K562 (cell line): ENCODE data around the gene CD52. TPM values are rescaled to one million over a fixed set of nuclear protein-coding genes. Genes with fewer than 3 reads are reported as not detected.

Experiments
- ATAC-seq: fragments of 200-7000 bp; cut with Tn5 transposase; 3 replicates; pipeline ENCODE4 v1.9.1; 2020; ENCODE audit warnings: moderate library complexity
- BruUV-seq: library from RNA; stranded (reverse); fragments of 400-500 nt; replicated peaks from 2 replicates; lab custom pipeline; 2021; lab: Mats Ljungman, UMichigan
- CTCF ChIA-PET: fragments of 300-600 bp; formaldehyde crosslinking; extraction: SDS; loops from one replicate; lab custom pipeline; 2021; ENCODE audit warnings: low intra/inter-chr PET ratio; lab: Yijun Ruan, JAX
- POLR2A ChIA-PET: fragments of 300-600, 350-650 bp; sonication (Branson Sonifier 250); formaldehyde crosslinking; extraction: SDS; loops from one replicate; lab custom pipeline; 2021; ENCODE audit warnings: antibody characterized with exemption, inconsistent platforms; lab: Yijun Ruan, JAX
- DNase-seq, 4 experiments: peaks; one replicate each; pipeline versions ENCODE4 v3.0.0 to v3.0.0-alpha.2; 2011 to 2018; ENCODE audit warnings: low spot score in 3 of 4, mixed read lengths in 3 of 4; ENCODE audit errors: extremely low read depth in 1 of 4
- FAIRE-seq: peaks from 2 replicates; lab custom pipeline; 2011; peaks lifted over from hg19 to GRCh38; lab: Jason Lieb, UNC
- H2AFZ ChIP-seq: 2 replicates; pipeline ENCODE4 v1.6.0; 2011; ENCODE audit warnings: low read depth, low read length, control low read depth, inconsistent platforms
- H3K27ac ChIP-seq: fragments of 200-600 bp; 3 replicates; pipeline ENCODE4 v1.8.0; 2011; ENCODE audit warnings: low read depth, mild to moderate bottlenecking, control low read depth, inconsistent platforms, low read length, moderate library complexity, mixed read lengths; ENCODE audit errors: extremely low read depth
- H3K27me3 ChIP-seq, 2 experiments: fragments of 300-600 bp in 1 of 2; 2 replicates in 1 of 2; 3 replicates in 1 of 2; pipeline versions ENCODE4 v1.6.0 to v1.8.0; 2011; ENCODE audit warnings: inconsistent platforms in 2 of 2, low read length in 2 of 2, mild to moderate bottlenecking in 1 of 2, mixed read lengths in 1 of 2, moderate library complexity in 1 of 2; ENCODE audit not compliant: control insufficient read depth in 2 of 2, insufficient read depth in 2 of 2
- H3K36me3 ChIP-seq: fragments of 300-600 bp; 3 replicates; pipeline ENCODE4 v1.8.0; 2011; ENCODE audit warnings: mild to moderate bottlenecking, low read length, inconsistent platforms; ENCODE audit not compliant: control insufficient read depth, insufficient read depth
- H3K4me1 ChIP-seq, 2 experiments: fragments of 200-600 bp in 1 of 2; replicated peaks in 1 of 2; 2 replicates in 1 of 2; 3 replicates in 1 of 2; pipeline versions ENCODE4 v1.5.1 to v1.8.0; 2011; ENCODE audit warnings: inconsistent platforms in 2 of 2, low read length in 2 of 2, mild to moderate bottlenecking in 1 of 2, mixed read lengths in 1 of 2, moderate library complexity in 1 of 2; ENCODE audit not compliant: control insufficient read depth in 2 of 2, insufficient read depth in 2 of 2
- H3K4me2 ChIP-seq: 2 replicates; pipeline ENCODE4 v1.6.1; 2011; ENCODE audit warnings: low read length, control low read depth, inconsistent platforms, mixed read lengths; ENCODE audit not compliant: insufficient read depth
- H3K4me3 ChIP-seq: fragments of 200-600 bp; sonication (generic), shearing (Covaris generic); 2 replicates; pipeline ENCODE4 v1.5.1; 2016; ENCODE audit warnings: control low read depth, inconsistent platforms
- H3K79me2 ChIP-seq: fragments of 200-600 bp; 3 replicates; pipeline ENCODE4 v1.8.0; 2011; ENCODE audit warnings: low read length, inconsistent platforms; ENCODE audit not compliant: control insufficient read depth, insufficient read depth
- H3K9ac ChIP-seq, 2 experiments: 2 replicates each; pipeline versions ENCODE4 v1.6.0 to v1.6.1; 2011; ENCODE audit warnings: low read depth in 2 of 2, low read length in 2 of 2, control low read depth in 1 of 2, inconsistent platforms in 1 of 2, mild to moderate bottlenecking in 1 of 2, mixed read lengths in 1 of 2; ENCODE audit not compliant: insufficient read depth in 1 of 2
- H3K9me1 ChIP-seq: one replicate; pipeline ENCODE4 v1.6.0; 2011; ENCODE audit warnings: inconsistent platforms, mild to moderate bottlenecking, low read length, moderate library complexity; ENCODE audit not compliant: control insufficient read depth, insufficient read depth
- H3K9me3 ChIP-seq: replicated peaks from 2 replicates; pipeline ENCODE4 v1.5.1; 2011; ENCODE audit warnings: low read depth, low read length, inconsistent platforms; ENCODE audit not compliant: control insufficient read depth, insufficient read depth
- H4K20me1 ChIP-seq: replicated peaks from 2 replicates; pipeline ENCODE4 v1.6.1; 2011; ENCODE audit warnings: low read length, inconsistent platforms, mixed read lengths; ENCODE audit not compliant: control insufficient read depth, insufficient read depth
- CBX3 ChIP-seq, 2 experiments: IDR thresholded peaks; 1 replicate in 1 of 2; 2 replicates in 1 of 2; pipeline ENCODE4 v1.6.1; 2012; ENCODE audit warnings: inconsistent platforms in 2 of 2, low read length in 2 of 2, borderline replicate concordance in 1 of 2, control low read depth in 1 of 2
- CCNT2 ChIP-seq: IDR thresholded peaks from 2 replicates; pipeline ENCODE4 v1.6.1; 2011; ENCODE audit warnings: borderline replicate concordance, low read depth, mild to moderate bottlenecking, moderate library complexity, mixed read lengths, low read length; ENCODE audit not compliant: insufficient read length; ENCODE audit errors: extremely low read depth
- ETS2 ChIP-seq: IDR thresholded peaks from 2 replicates; pipeline ENCODE4 v1.6.1; 2016; ENCODE audit warnings: borderline replicate concordance, missing genetic modification characterization, mild to moderate bottlenecking, moderate library complexity, missing compliant biosample characterization; ENCODE audit not compliant: poor library complexity, severe bottlenecking
- GABPB1 ChIP-seq: sonication (generic); formaldehyde crosslinking; IDR thresholded peaks from 2 replicates; pipeline ENCODE4 v1.8.0; 2022; ENCODE audit warnings: mild to moderate bottlenecking, missing genetic modification reagents
- HMG20A ChIP-seq: fragments of 450-650 bp; formaldehyde crosslinking; conservative IDR thresholded peaks from 2 replicates; pipeline ENCODE4 v1.4.0; 2020; ENCODE audit warnings: mild to moderate bottlenecking, mixed read lengths
- ILF3 ChIP-seq: fragments of 450-650 bp; IDR thresholded peaks from 2 replicates; pipeline ENCODE4 v1.6.1; 2018; ENCODE audit warnings: antibody characterized with exemption, mild to moderate bottlenecking, moderate library complexity, borderline replicate concordance
- NR4A1 ChIP-seq, 2 experiments: fragments of 250-450 bp in 1 of 2; fragments of 450-650 bp in 1 of 2; sonication (Bioruptor Pico) in 1 of 2; IDR thresholded peaks; 2 replicates each; pipeline versions ENCODE4 v1.4.0 to v1.6.1; 2016 to 2020; ENCODE audit warnings: mild to moderate bottlenecking in 2 of 2, missing compliant biosample characterization in 1 of 2, missing genetic modification characterization in 1 of 2, moderate library complexity in 1 of 2
- OTX1 ChIP-seq: fragments of 450-650 bp; formaldehyde crosslinking; IDR thresholded peaks from 2 replicates; pipeline ENCODE4 v1.4.0; 2022; ENCODE audit warnings: mild to moderate bottlenecking
- SMAD2 ChIP-seq: fragments of 150-350 bp; IDR thresholded peaks from 2 replicates; pipeline ENCODE4 v1.6.1; 2014; ENCODE audit warnings: low read depth, mild to moderate bottlenecking, low read length
- SPI1 ChIP-seq: IDR thresholded peaks from 2 replicates; pipeline ENCODE4 v1.6.1; 2011; ENCODE audit warnings: low read depth, low read length, control low read depth, borderline replicate concordance
- YY1 ChIP-seq, 3 experiments: IDR thresholded peaks; 2 replicates each; pipeline ENCODE4 v1.6.1; 2011; ENCODE audit warnings: low read length in 2 of 3, mild to moderate bottlenecking in 2 of 3, moderate library complexity in 2 of 3, borderline replicate concordance in 1 of 3, control low read depth in 1 of 3, low read depth in 1 of 3; ENCODE audit not compliant: insufficient read depth in 3 of 3, insufficient replicate concordance in 2 of 3, control insufficient read depth in 1 of 3, insufficient read length in 1 of 3; ENCODE audit errors: extremely low read depth in 1 of 3
- ZNF140 ChIP-seq: fragments of 250-450 bp; sonication (Bioruptor Pico); IDR thresholded peaks from 2 replicates; pipeline ENCODE4 v1.8.0; 2021; ENCODE audit warnings: moderate library complexity, mild to moderate bottlenecking, inconsistent platforms
- ZNF274 ChIP-seq: IDR thresholded peaks from 2 replicates; pipeline ENCODE4 v1.6.1; 2011; ENCODE audit warnings: low read depth, mild to moderate bottlenecking, low read length, moderate library complexity, borderline replicate concordance
- ZNF384 ChIP-seq: IDR thresholded peaks from 2 replicates; pipeline ENCODE4 v1.6.1; 2012; ENCODE audit warnings: low read depth, low read length, improper control_type of control experiment
- WGBS: fragments of 100-300 bp; shearing (Covaris generic); methylation state at CpG from one replicate; pipeline ENCODE4 v1.1.6; 2016; ENCODE audit warnings: low coverage, mixed read lengths; ENCODE audit not compliant: insufficient coverage; ENCODE audit errors: missing lambda C conversion rate; 5-methylcytosine and 5-hydroxymethylcytosine counted together
- in situ Hi-C: fragments of 300-500 bp; cut with MboI; formaldehyde crosslinking; loops from 4 replicates; pipeline ENCODE4 v1.15.0; 2018; ENCODE audit warnings: inconsistent platforms, mixed read lengths
- intact Hi-C: fragments of 100-400 bp; cut with micrococcal nuclease; formaldehyde crosslinking; loops from 2 replicates; pipeline ENCODE4 v1.14.2; 2022
- polyA plus RNA-seq, 8 experiments: library from polyadenylated mRNA; depleted of rRNA in 4 of 8; stranded (reverse) in 5 of 8; unstranded in 3 of 8; fragments of >200 nt; fragmentation: Nextera tagmentation in 2 of 8; fragmentation: Illumina TruSeq in 1 of 8; extraction: Ambion mirVana in 2 of 8; extraction: Trizol in 1 of 8; gene quantifications; 2 replicates each; pipeline versions ENCODE4 v1.2.1 to v1.2.3, GENCODE V29; 2011 to 2014; ENCODE audit warnings: inconsistent platforms in 1 of 8, missing spikeins in 1 of 8
- total RNA-seq, 7 experiments: library from RNA; depleted of rRNA in 6 of 7; stranded (reverse); fragments of >200 nt in 6 of 7; fragmentation: Illumina TruSeq in 2 of 7; extraction: Trizol in 2 of 7; gene quantifications; 2 replicates each; pipeline versions ENCODE4 v1.2.1 to v1.2.3, GENCODE V29; 2011 to 2021; ENCODE audit warnings: low replicate concordance in 1 of 7
- TF ChIP-seq, protein P1 (sequence below): sonication (generic); formaldehyde crosslinking; IDR thresholded peaks from 2 replicates; pipeline ENCODE4 v1.9.0; 2022; ENCODE audit warnings: mild to moderate bottlenecking, missing genetic modification reagents
- TF ChIP-seq, protein P2 (sequence below): sonication (generic); formaldehyde crosslinking; IDR thresholded peaks from 2 replicates; pipeline ENCODE4 v1.8.0; 2022; ENCODE audit warnings: mild to moderate bottlenecking, missing genetic modification reagents

CD52 gene
- total and polyA plus RNA-seq, 9 of the 15 experiments (the other 6 are each of a cell fraction or from before 2014, with no cell fraction given) = 34.9 to 488 (median 173) TPM

DNA sequence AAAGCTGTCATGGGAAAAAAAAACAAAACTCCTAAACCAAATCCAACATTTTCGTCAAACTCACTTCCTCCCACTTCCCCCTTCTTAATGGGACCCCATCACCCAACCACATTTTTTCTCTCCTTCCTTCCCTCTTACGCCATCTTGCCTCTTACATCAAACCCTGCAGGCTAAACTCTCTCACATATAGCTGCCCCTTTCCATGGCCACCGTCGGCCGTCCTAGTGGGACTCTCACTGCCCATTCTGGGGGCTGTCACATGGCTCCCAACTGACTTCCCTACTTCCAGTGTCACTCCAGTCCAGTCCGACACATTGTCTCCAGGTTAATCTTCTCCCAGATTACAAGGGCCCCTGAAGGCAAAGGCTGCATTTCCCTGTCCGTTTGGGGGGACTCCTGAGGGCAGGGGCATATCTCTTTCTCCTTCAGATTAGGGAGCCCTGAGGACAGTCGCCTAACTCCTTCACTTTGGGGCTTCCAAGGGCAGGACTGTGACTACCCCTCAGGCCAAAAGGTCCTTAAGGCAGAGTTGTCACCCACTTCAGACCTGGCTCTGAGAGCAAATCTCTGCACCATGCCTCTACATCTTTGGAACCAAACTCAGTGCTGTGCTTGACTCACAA, 12.0 kb upstream of the CD52 start (continued):
- TF ChIP-seq OTX1 (CRISPR knock-in tag) = 0 out of 2 replicates have a peak, but pooled peaks have one; percentile 52
- peak in 2 of 3 experiments; percentile 37 to 54 for TF ChIP-seq YY1 (IDR thresholded peaks at IDR 0.05; ENCODE audit: borderline replicate concordance in 1 of 3, control insufficient read depth in 1 of 3, extremely low read depth in 1 of 3, insufficient read depth in 3 of 3, insufficient read length in 1 of 3, insufficient replicate concordance in 2 of 3, low read depth in 1 of 3, low read length in 2 of 3)
- TF ChIP-seq, protein P1, sequence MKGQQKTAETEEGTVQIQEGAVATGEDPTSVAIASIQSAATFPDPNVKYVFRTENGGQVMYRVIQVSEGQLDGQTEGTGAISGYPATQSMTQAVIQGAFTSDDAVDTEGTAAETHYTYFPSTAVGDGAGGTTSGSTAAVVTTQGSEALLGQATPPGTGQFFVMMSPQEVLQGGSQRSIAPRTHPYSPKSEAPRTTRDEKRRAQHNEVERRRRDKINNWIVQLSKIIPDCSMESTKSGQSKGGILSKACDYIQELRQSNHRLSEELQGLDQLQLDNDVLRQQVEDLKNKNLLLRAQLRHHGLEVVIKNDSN (CRISPR knock-in tag) = no peak
- TF ChIP-seq SPI1 = 0 out of 2 replicates have a peak, but pooled peaks have one; percentile 41
- TF ChIP-seq GABPB1 (CRISPR knock-in tag) = no peak

DNA sequence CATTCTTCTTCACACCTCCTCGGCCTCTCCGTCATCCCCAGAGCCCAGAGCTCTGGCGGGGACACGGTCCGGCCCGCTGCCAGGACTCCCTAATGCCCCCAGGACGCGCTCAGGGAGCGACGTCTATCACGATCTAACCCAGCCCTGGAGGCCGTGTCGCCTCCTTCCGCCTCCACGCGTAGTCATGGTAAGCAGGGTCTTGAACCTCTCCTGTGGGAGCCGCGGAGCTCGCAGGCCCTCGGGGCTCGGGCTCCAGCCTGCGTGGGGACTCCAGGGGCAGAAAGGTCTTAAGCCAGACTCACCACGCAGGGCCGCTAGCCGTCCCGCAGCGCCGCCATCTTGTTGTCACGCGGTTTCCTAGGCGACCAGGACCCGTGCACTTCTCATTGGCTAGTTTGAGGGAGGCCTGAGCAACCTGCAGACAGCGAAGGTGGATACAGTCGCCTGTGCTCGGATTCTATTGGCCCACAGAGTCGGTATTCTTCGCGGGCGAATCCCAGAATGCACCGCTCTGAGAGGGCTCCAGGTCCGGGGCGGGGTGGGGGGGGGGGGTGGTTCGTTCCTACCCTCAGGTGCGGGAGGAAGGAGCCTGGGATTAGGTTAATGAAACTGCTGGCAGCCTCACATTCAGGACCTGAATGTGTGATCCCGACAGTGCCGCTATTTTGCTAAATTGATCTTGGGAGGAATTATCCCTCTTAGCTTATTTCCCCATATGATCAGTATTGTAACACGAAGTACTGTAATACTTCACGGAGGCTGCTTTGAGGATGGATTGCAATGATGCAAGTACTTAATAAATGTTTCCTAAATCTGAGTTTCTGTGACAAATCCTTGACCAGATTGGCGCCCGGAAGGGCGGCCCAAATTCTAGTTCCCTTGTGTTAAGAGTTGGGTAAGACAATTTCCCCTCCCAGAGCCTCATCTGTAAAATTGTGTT, 11.2 kb upstream of the CD52 start, which contains the start of gene UBXN11:
TSS of gene UBXN11 (minus strand) at position 347 of the 940 bp plus-strand sequence. CDS start 3,753 bp downstream, outside the sequence.
- FAIRE-seq (peak; percentile 99), ATAC-seq (peak; percentile 99), DNase-seq (peak; percentile 99 to 100 (median 99))
- no peaks in the 10 kb centered on the region; the same call in 2 of the 3 replicates for H3K36me3 ChIP-seq
- CTCF ChIA-PET = no interaction called here
- peak within 1 kb of the TSS; percentile 76 to 99 for H3K9ac ChIP-seq
- H3K79me2 ChIP-seq = peaks cover 13% of the 10 kb centered on the region; the same call in 2 of the 3 replicates
- no peaks in the 10 kb centered on the region for H3K27me3 ChIP-seq
- no peaks in the 10 kb centered on the region for H3K9me1 ChIP-seq
- in situ Hi-C loops (no loop called here), intact Hi-C loops (no loop called here)
- POLR2A ChIA-PET = interaction anchor here (0.5 to 2.5 kb wide), 6 partner anchors 12 to 105 kb away, joined by 3 to 13 read pairs (median 3); partner anchors contain the start of gene CD52
- no peaks in the 10 kb centered on the region for H4K20me1 ChIP-seq
- peak within 1 kb of the TSS; percentile 91 for H2AFZ ChIP-seq
- H3K4me2 ChIP-seq = peak within 1 kb of the TSS; percentile 89
- peak within 1 kb of the TSS; percentile 77 for H3K4me3 ChIP-seq
- H3K27ac ChIP-seq = peak within 1 kb of the TSS; percentile 77
- TSS peak; percentile 90 for BruUV-seq
- 1% methylated on average over 49 of the region's 51 CpGs for WGBS
- H3K9me3 ChIP-seq = no peaks in the 10 kb centered on the region
- H3K4me1 ChIP-seq = peaks cover 28 to 30% of the 10 kb centered on the region in 2 experiments
- TF ChIP-seq ZNF140 (CRISPR knock-in tag) (no peak), CBX3 (IDR thresholded peaks at IDR 0.05; ENCODE audit: borderline replicate concordance in 1 of 2, low read length in 2 of 2) (no peak), CCNT2 (no peak), ZNF384 (no peak), ZNF274 (no peak), SMAD2 (no peak), ILF3 (no peak), ETS2 (tag) (no peak), HMG20A (no peak), NR4A1 (CRISPR knock-in tag; IDR thresholded peaks at IDR 0.05) (no peak), NR4A1 (tag; IDR thresholded peaks at IDR 0.05) (no peak)
- TF ChIP-seq, protein P2, sequence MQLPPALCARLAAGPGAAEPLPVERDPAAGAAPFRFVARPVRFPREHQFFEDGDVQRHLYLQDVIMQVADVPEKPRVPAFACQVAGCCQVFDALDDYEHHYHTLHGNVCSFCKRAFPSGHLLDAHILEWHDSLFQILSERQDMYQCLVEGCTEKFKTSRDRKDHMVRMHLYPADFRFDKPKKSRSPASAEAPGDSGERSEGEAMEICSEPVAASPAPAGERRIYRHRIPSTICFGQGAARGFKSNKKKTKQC (CRISPR knock-in tag) = no peak
